ENCODE data around the gene PSMD14. TPM values are rescaled to one million over a fixed set of nuclear protein-coding genes. Genes with fewer than 3 reads are reported as not detected.

PSMD14 gene
- total RNA-seq, 1 experiment from 2014 or later: 118 TPM

DNA sequence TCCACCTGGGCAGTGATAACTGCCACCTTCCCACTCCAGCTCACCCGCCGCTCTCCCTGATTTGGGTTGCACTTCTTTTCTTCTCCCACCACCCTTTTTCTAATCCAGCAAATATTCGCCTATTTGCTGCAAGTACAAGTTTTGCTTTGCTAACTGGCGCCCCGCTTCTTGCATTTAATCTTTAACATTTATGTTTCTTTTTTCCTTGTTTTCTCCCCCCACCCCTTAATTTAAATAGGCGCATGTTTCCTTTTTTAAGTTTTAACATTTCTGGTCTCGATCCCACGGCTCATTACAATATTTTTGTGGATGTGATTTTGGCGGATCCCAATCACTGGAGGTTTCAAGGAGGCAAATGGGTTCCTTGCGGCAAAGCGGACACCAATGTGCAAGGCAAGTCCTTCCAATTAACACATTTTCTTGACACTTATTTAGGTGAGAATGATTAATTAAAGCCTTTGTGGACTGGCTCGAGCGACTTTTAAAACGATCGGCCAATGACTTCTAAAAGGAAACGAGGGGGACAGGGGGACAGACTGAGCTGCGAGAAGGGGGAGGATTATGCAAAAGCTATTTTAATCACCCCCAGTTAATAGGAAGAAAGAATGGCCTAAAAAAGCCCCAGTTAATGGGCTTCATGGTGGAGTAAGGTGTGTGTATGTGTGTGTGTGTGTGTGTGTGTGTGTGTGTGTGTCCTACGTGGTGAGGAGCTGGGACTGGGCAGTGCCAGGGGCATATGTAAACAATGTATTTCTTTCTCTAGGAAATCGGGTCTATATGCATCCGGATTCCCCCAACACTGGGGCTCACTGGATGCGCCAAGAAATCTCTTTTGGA, 109.4 kb downstream of the PSMD14 start:
- TF ChIP-seq SIN3A (IDR thresholded peaks at IDR 0.05; ENCODE audit: low read depth) (no peak), SRF (IDR thresholded peaks at IDR 0.05; ENCODE audit: low read depth) (no peak), REST (IDR thresholded peaks at IDR 0.05; ENCODE audit: low read depth) (no peak), EGR1 (IDR thresholded peaks at IDR 0.05; ENCODE audit: low read depth) (no peak), SP1 (IDR thresholded peaks at IDR 0.05; ENCODE audit: low read depth) (no peak), RAD21 (IDR thresholded peaks at IDR 0.05; ENCODE audit: low read depth) (no peak), POLR2A (IDR thresholded peaks at IDR 0.05; ENCODE audit: borderline replicate concordance, extremely low read depth, insufficient read depth, insufficient read length) (no peak), ELF1 (IDR thresholded peaks at IDR 0.05; ENCODE audit: borderline replicate concordance, low read depth) (no peak), YY1 (IDR thresholded peaks at IDR 0.05; ENCODE audit: extremely low read depth, insufficient replicate concordance, low read depth, low read length) (no peak), JUND (IDR thresholded peaks at IDR 0.05) (no peak), CEBPB (IDR thresholded peaks at IDR 0.05; ENCODE audit: low read depth) (no peak), POLR2AphosphoS5 (IDR thresholded peaks at IDR 0.05; ENCODE audit: low read depth, low read length) (no peak), ZNF274 (IDR thresholded peaks at IDR 0.05; ENCODE audit: low read depth, low read length) (no peak), CBX3 (IDR thresholded peaks at IDR 0.05; ENCODE audit: low read depth) (no peak), EZH2 (IDR thresholded peaks at IDR 0.05) (no peak), ZBTB33 (IDR thresholded peaks at IDR 0.05; ENCODE audit: extremely low read depth, insufficient replicate concordance, low read length) (no peak), FOSL1 (IDR thresholded peaks at IDR 0.05; ENCODE audit: low read depth) (no peak)
- TF ChIP-seq, protein P1, sequence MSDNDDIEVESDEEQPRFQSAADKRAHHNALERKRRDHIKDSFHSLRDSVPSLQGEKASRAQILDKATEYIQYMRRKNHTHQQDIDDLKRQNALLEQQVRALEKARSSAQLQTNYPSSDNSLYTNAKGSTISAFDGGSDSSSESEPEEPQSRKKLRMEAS (IDR thresholded peaks at IDR 0.05): no peak
- TF ChIP-seq, protein P2, sequence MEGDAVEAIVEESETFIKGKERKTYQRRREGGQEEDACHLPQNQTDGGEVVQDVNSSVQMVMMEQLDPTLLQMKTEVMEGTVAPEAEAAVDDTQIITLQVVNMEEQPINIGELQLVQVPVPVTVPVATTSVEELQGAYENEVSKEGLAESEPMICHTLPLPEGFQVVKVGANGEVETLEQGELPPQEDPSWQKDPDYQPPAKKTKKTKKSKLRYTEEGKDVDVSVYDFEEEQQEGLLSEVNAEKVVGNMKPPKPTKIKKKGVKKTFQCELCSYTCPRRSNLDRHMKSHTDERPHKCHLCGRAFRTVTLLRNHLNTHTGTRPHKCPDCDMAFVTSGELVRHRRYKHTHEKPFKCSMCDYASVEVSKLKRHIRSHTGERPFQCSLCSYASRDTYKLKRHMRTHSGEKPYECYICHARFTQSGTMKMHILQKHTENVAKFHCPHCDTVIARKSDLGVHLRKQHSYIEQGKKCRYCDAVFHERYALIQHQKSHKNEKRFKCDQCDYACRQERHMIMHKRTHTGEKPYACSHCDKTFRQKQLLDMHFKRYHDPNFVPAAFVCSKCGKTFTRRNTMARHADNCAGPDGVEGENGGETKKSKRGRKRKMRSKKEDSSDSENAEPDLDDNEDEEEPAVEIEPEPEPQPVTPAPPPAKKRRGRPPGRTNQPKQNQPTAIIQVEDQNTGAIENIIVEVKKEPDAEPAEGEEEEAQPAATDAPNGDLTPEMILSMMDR (IDR thresholded peaks at IDR 0.05 in 2 of 3, conservative IDR thresholded peaks at IDR 0.05 in 1 of 3; ENCODE audit: borderline replicate concordance in 1 of 3, insufficient read depth in 1 of 3, low read depth in 2 of 3, low read length in 2 of 3): no peak
- ATAC-seq (no peak), DNase-seq (ENCODE audit: low read depth, low spot score) (no peak)
- intact Hi-C loops (cut with micrococcal nuclease): no loop called here
- no TSS peak for BruUV-seq (replicated peaks)
- no peaks in the 10 kb centered on the region for H3K79me2 ChIP-seq (ENCODE audit: insufficient read depth, low read length)
- no peaks in the 10 kb centered on the region for H3K9me2 ChIP-seq (ENCODE audit: insufficient read depth)
- no peak overlapping the region for H3K27ac ChIP-seq (ENCODE audit: low read depth, low read length)
- H3K4me2 ChIP-seq (ENCODE audit: low read length): no peak overlapping the region
- no peaks in the 10 kb centered on the region for H4K20me1 ChIP-seq (ENCODE audit: insufficient read depth)
- no peaks in the 10 kb centered on the region for H3K36me3 ChIP-seq (ENCODE audit: control insufficient read depth in 1 of 2, insufficient read depth in 2 of 2, low read length in 2 of 2)
- H2AFZ ChIP-seq (ENCODE audit: low read depth, low read length, poor library complexity, severe bottlenecking): no peak overlapping the region
- H3K9ac ChIP-seq (ENCODE audit: low read length): no peak overlapping the region
- no peaks in the 10 kb centered on the region for H3K27me3 ChIP-seq (ENCODE audit: insufficient read depth, low read length)
- no peaks in the 10 kb centered on the region for H3K4me1 ChIP-seq (ENCODE audit: control insufficient read depth in 1 of 2, insufficient read depth in 2 of 2, low read length in 2 of 2)
- ChIA-PET CTCF (no interaction called here), RAD21 (ENCODE audit: low non-redundant PET in 1 of 2, low total read pairs in 2 of 2, uncharacterized antibody in 2 of 2, unreplicated experiment in 2 of 2) (no interaction called here), POLR2A (no interaction called here)
- no peak overlapping the region for H3K4me3 ChIP-seq (replicated peaks in 1 of 2; ENCODE audit: low read depth in 1 of 2, low read length in 2 of 2)
- H3K9me3 ChIP-seq (ENCODE audit: control insufficient read depth in 1 of 2, insufficient read depth in 1 of 2, low read depth in 1 of 2, low read length in 2 of 2): no peaks in the 10 kb centered on the region

Measured in HCT116 (cell line).